Cardiac muscle cell (in vitro differentiated cells and primary cell): Measurements from ENCODE around the gene INPP5A. TPM values are rescaled to one million over a fixed set of nuclear protein-coding genes. Genes with fewer than 3 reads are reported as not detected.

ENCODE experiments used
- DNase-seq, 2 donors: peaks; one replicate each; pipeline versions ENCODE4 v3.0.0 to v3.0.0-alpha.2; 2010 to 2017; ENCODE audit warnings: low read depth in 1 of 2, low spot score in 1 of 2
- H3K27ac ChIP-seq: fragments of 200-600 bp; sonication (generic); 2 replicates; pipeline ENCODE4 v1.5.1; 2016
- H3K27me3 ChIP-seq: fragments of 200-600 bp; sonication (generic); 2 replicates; pipeline ENCODE4 v1.6.0; 2016; ENCODE audit warnings: control low read depth
- H3K36me3 ChIP-seq: fragments of 200-600 bp; sonication (generic); 2 replicates; pipeline ENCODE4 v1.5.1; 2016; ENCODE audit warnings: control low read depth
- H3K4me1 ChIP-seq: fragments of 200-600 bp; sonication (generic); 2 replicates; pipeline ENCODE4 v1.8.1; 2017; ENCODE audit warnings: low read depth, mild to moderate bottlenecking, mixed run types
- H3K4me3 ChIP-seq: fragments of 200-600 bp; sonication (generic); 2 replicates; pipeline ENCODE4 v1.5.1; 2016; ENCODE audit warnings: mild to moderate bottlenecking
- H3K9me3 ChIP-seq: fragments of 200-600 bp; sonication (generic); 2 replicates; pipeline ENCODE4 v1.5.1; 2017; ENCODE audit warnings: low read depth, mild to moderate bottlenecking, control low read depth
- CTCF ChIP-seq: IDR thresholded peaks from 2 replicates; pipeline ENCODE4 v1.5.1; 2012; ENCODE audit warnings: low read depth, mild to moderate bottlenecking, low read length
- polyA plus RNA-seq: library from polyadenylated mRNA; unstranded; fragments of >200 nt; fragmentation: Nextera tagmentation; extraction: Ambion mirVana; gene quantifications from 2 replicates; pipeline ENCODE4 v1.2.1, GENCODE V29; 2016
- total RNA-seq: library from RNA; depleted of rRNA; stranded (reverse); fragments of >200 nt; gene quantifications from 2 replicates; pipeline ENCODE4 v1.2.3, GENCODE V29; 2016

INPP5A gene
- total and polyA plus RNA-seq, 2 experiments from 2014 or later = 87.0 to 90.4 TPM

- Histone ChIP-seq H3K4me3 (peak within 1 kb of the TSS; percentile 26), H3K4me1 (peaks cover 3% of the 10 kb centered on the region), H3K36me3 (no peaks in the 10 kb centered on the region), H3K27me3 (peaks cover 98% of the 10 kb centered on the region), H3K27ac (no peak within 1 kb of the TSS), H3K9me3 (no peaks in the 10 kb centered on the region)
- TF ChIP-seq CTCF = no peak
- peak; percentile 13 to 71 for DNase-seq
Observed at GRCh38 chr10:132785723-132786475, 248.3 kb downstream of the INPP5A start, which contains the start of gene NKX6-2. TSS of gene NKX6-2 (minus strand) at chr10:132786147. CDS start at chr10:132785948, 199 bp downstream.

- H3K4me1 ChIP-seq = peaks cover 3% of the 10 kb centered on the region
- H3K27me3 ChIP-seq = peaks cover 98% of the 10 kb centered on the region
- DNase-seq = no peak
Observed at GRCh38 chr10:132786476-132786883, 248.9 kb downstream of the INPP5A start.

GRCh38 chr10:132786884-132787494 lies 249.4 kb downstream of the INPP5A start:
- Histone ChIP-seq H3K4me3 (no peak overlapping the region), H3K9me3 (no peaks in the 10 kb centered on the region), H3K4me1 (peaks cover 3% of the 10 kb centered on the region), H3K27ac (no peak overlapping the region), H3K27me3 (peaks cover 96% of the 10 kb centered on the region), H3K36me3 (no peaks in the 10 kb centered on the region)
- DNase-seq = no peak
- no peak for TF ChIP-seq CTCF

More at GRCh38 chr10:132786476-132786883, 248.9 kb downstream of the INPP5A start:
- H3K9me3 ChIP-seq = no peaks in the 10 kb centered on the region
- no peaks in the 10 kb centered on the region for H3K36me3 ChIP-seq
- no peak for TF ChIP-seq CTCF
- no peak overlapping the region for H3K27ac ChIP-seq
- H3K4me3 ChIP-seq = peak overlapping the region; percentile 22

GRCh38 chr10:132787495-132788179 lies 250.1 kb downstream of the INPP5A start:
- H3K4me1 ChIP-seq = peaks cover 3% of the 10 kb centered on the region
- no peaks in the 10 kb centered on the region for H3K9me3 ChIP-seq
- H3K27me3 ChIP-seq = peaks cover 90% of the 10 kb centered on the region
- H3K36me3 ChIP-seq = no peaks in the 10 kb centered on the region
- no peak for TF ChIP-seq CTCF
- peak in 1 of 2 donors; percentile 70 for DNase-seq
- no peak overlapping the region for H3K27ac ChIP-seq
- peak overlapping the region; percentile 23 for H3K4me3 ChIP-seq

GRCh38 chr10:132788180-132788830 lies 250.7 kb downstream of the INPP5A start:
- peak overlapping the region; percentile 23 for H3K4me3 ChIP-seq
- H3K4me1 ChIP-seq = peaks cover 3% of the 10 kb centered on the region
- peak; percentile 16 for TF ChIP-seq CTCF
- H3K9me3 ChIP-seq = no peaks in the 10 kb centered on the region
- no peaks in the 10 kb centered on the region for H3K36me3 ChIP-seq
- H3K27ac ChIP-seq = no peak overlapping the region
- peaks cover 90% of the 10 kb centered on the region for H3K27me3 ChIP-seq
- peak; percentile 22 to 49 for DNase-seq
